ENCODE data around the gene SNX2. TPM values are rescaled to one million over a fixed set of nuclear protein-coding genes. Genes with fewer than 3 reads are reported as not detected.

SNX2 gene
- total RNA-seq, 2 experiments from 2014 or later = 47.3 to 48.0 TPM

Other genes starting within 250 kb of the SNX2 start
- gene SNX24, start 70.5 kb downstream of the SNX2 start, total RNA-seq = 1 to 10 TPM; 2.2 to 2.3 TPM

Measured in activated naive CD4-positive, alpha-beta T cell treated with anti-CD3 and anti-CD28 coated beads for 36 hours (primary cell).